ENCODE data around the gene BCL11A.

GRCh38 chr2:60426341-60426740 is 127.1 kb downstream of the BCL11A start:
- TF ChIP-seq CTCF (IDR thresholded peaks at IDR 0.05) = no peak
- TF ChIP-seq POLR2A (IDR thresholded peaks at IDR 0.05) = no peak

All from esophagus squamous epithelium (tissue), 4 donors.